SU-DHL-6 (cell line): ENCODE results near the gene IRX5.

Source experiments
- H2AFZ ChIP-seq: fragments of 200-600 bp; sonication (generic); 2 replicates; pipeline ENCODE4 v1.6.1; 2014; ENCODE audit warnings: low read depth, mild to moderate bottlenecking, moderate library complexity, mixed read lengths, antibody characterized with exemption, low read length; ENCODE audit not compliant: severe bottlenecking
- H3F3A ChIP-seq: fragments of 200-600 bp; shearing (Covaris generic); 2 replicates; pipeline ENCODE4 v1.6.0; 2016; ENCODE audit warnings: antibody characterized with exemption, mild to moderate bottlenecking; ENCODE audit not compliant: insufficient read depth
- H3K27ac ChIP-seq: fragments of 200-600 bp; sonication (generic); 2 replicates; pipeline ENCODE4 v1.5.1; 2016; ENCODE audit warnings: low read depth, mild to moderate bottlenecking, low read length, moderate library complexity, mixed read lengths
- H3K27me3 ChIP-seq: fragments of 200-600 bp; sonication (generic), shearing (Covaris generic); 2 replicates; pipeline ENCODE4 v1.6.0; 2014; ENCODE audit warnings: mild to moderate bottlenecking, low read length
- H3K36me3 ChIP-seq: fragments of 200-600 bp; sonication (generic); 2 replicates; pipeline ENCODE4 v1.6.1; 2014; ENCODE audit warnings: mild to moderate bottlenecking, low read length, mixed read lengths
- H3K4me2 ChIP-seq: fragments of 300-600, 200-600 bp; shearing (Covaris generic), sonication (generic); 2 replicates; pipeline ENCODE4 v1.6.0; 2014; ENCODE audit warnings: low read length, low read depth, mild to moderate bottlenecking; ENCODE audit not compliant: poor library complexity, severe bottlenecking
- H3K4me3 ChIP-seq: fragments of 200-600 bp; sonication (generic); 2 replicates; pipeline ENCODE4 v1.5.1; 2014; ENCODE audit warnings: antibody characterized with exemption, low read length, mild to moderate bottlenecking, mixed read lengths; ENCODE audit not compliant: insufficient read depth, poor library complexity, severe bottlenecking
- H3K79me2 ChIP-seq: fragments of 200-600 bp; sonication (generic); 2 replicates; pipeline ENCODE4 v1.6.1; 2014; ENCODE audit warnings: mild to moderate bottlenecking, low read length, moderate library complexity; ENCODE audit not compliant: insufficient read depth
- H3K9ac ChIP-seq: fragments of 200-600 bp; sonication (generic); 2 replicates; pipeline ENCODE4 v1.7.0; 2014; ENCODE audit warnings: mild to moderate bottlenecking, low read length
- H3K9me2 ChIP-seq: fragments of 200-600 bp; sonication (generic); replicated peaks from 2 replicates; pipeline ENCODE4 v1.6.1; 2014; ENCODE audit warnings: low read length; ENCODE audit not compliant: insufficient read depth
- H3K9me3 ChIP-seq: fragments of 200-600 bp; sonication (generic); 2 replicates; pipeline ENCODE4 v1.6.1; 2014; ENCODE audit warnings: low read length, mixed read lengths; ENCODE audit not compliant: insufficient read depth
- H4K20me1 ChIP-seq: fragments of 200-600 bp; sonication (generic); 2 replicates; pipeline ENCODE4 v1.6.1; 2014; ENCODE audit warnings: low read depth, mild to moderate bottlenecking, antibody characterized with exemption, low read length, moderate library complexity, mixed read lengths
- CTCF ChIP-seq: fragments of 200-600 bp; sonication (generic); IDR thresholded peaks from one replicate; pipeline ENCODE4 v1.5.1; 2017; ENCODE audit warnings: antibody characterized with exemption, mild to moderate bottlenecking, low read length, moderate library complexity; ENCODE audit not compliant: insufficient read depth, poor library complexity, severe bottlenecking
- EZH2phosphoT487 ChIP-seq: fragments of 200-600 bp; sonication (generic), shearing (Covaris generic); conservative IDR thresholded peaks from 2 replicates; pipeline ENCODE4 v1.6.1; 2018; ENCODE audit warnings: mild to moderate bottlenecking, antibody characterized with exemption, low read length, moderate library complexity, mixed read lengths

Gene IRX5

GRCh38 chr16:54886078-54886477 lies 44.6 kb upstream of the IRX5 start:
- Histone ChIP-seq H3F3A (no peaks in the 10 kb centered on the region), H2AFZ (no peak overlapping the region)

GRCh38 chr16:54890381-54890780 lies 40.3 kb upstream of the IRX5 start:
- no peaks in the 10 kb centered on the region for H3K79me2 ChIP-seq
- H3F3A ChIP-seq = no peaks in the 10 kb centered on the region
- H3K9me2 ChIP-seq = no peaks in the 10 kb centered on the region
- no peaks in the 10 kb centered on the region for H3K27me3 ChIP-seq
- H3K4me2 ChIP-seq = no peak overlapping the region
- H4K20me1 ChIP-seq = no peaks in the 10 kb centered on the region
- no peak for TF ChIP-seq EZH2phosphoT487
- TF ChIP-seq CTCF = no peak
- H3K9ac ChIP-seq = no peak overlapping the region
- H2AFZ ChIP-seq = no peak overlapping the region
- no peaks in the 10 kb centered on the region for H3K9me3 ChIP-seq
- H3K36me3 ChIP-seq = no peaks in the 10 kb centered on the region
- H3K27ac ChIP-seq = no peak overlapping the region
- no peak overlapping the region for H3K4me3 ChIP-seq

More at GRCh38 chr16:54886078-54886477, 44.6 kb upstream of the IRX5 start:
- Histone ChIP-seq H3K9ac (no peak overlapping the region), H3K9me2 (no peaks in the 10 kb centered on the region), H3K9me3 (no peaks in the 10 kb centered on the region), H3K27ac (no peak overlapping the region), H3K27me3 (no peaks in the 10 kb centered on the region), H4K20me1 (no peaks in the 10 kb centered on the region), H3K4me3 (no peak overlapping the region), H3K36me3 (no peaks in the 10 kb centered on the region), H3K79me2 (no peaks in the 10 kb centered on the region), H3K4me2 (no peak overlapping the region)
- TF ChIP-seq EZH2phosphoT487 (no peak), CTCF (no peak)

- Histone ChIP-seq H3K4me2 (no peak overlapping the region), H3K9me2 (no peaks in the 10 kb centered on the region), H3K36me3 (no peaks in the 10 kb centered on the region), H3K9me3 (no peaks in the 10 kb centered on the region), H4K20me1 (no peaks in the 10 kb centered on the region), H3F3A (no peaks in the 10 kb centered on the region), H3K4me3 (no peak overlapping the region), H3K79me2 (no peaks in the 10 kb centered on the region), H3K9ac (no peak overlapping the region), H3K27ac (no peak overlapping the region), H2AFZ (no peak overlapping the region), H3K27me3 (no peaks in the 10 kb centered on the region)
- TF ChIP-seq EZH2phosphoT487 (no peak), CTCF (no peak)
Observed at GRCh38 chr16:54891346-54891745, 39.3 kb upstream of the IRX5 start.
